Nephron progenitor cell (in vitro differentiated cells): Measurements from ENCODE around the gene RTL1.

Experiments
- DNase-seq: peaks from one replicate; pipeline ENCODE4 v3.0.0; 2021
- H3K27ac Mint-ChIP-seq: 2 replicates; pipeline ENCODE4 v1.8.0; 2021; ENCODE audit warnings: mild to moderate bottlenecking, moderate library complexity, mixed read lengths
- H3K27me3 Mint-ChIP-seq: 2 replicates; pipeline ENCODE4 v1.8.0; 2021; ENCODE audit warnings: mild to moderate bottlenecking, low read depth, mixed read lengths; ENCODE audit not compliant: poor library complexity
- H3K36me3 Mint-ChIP-seq: 2 replicates; pipeline ENCODE4 v1.8.0; 2021; ENCODE audit warnings: low read depth, mixed read lengths
- H3K4me1 Mint-ChIP-seq: 2 replicates; pipeline ENCODE4 v1.8.0; 2021; ENCODE audit warnings: mixed read lengths
- H3K4me3 Mint-ChIP-seq: 2 replicates; pipeline ENCODE4 v1.8.0; 2021; ENCODE audit warnings: mild to moderate bottlenecking, moderate library complexity, mixed read lengths
- H3K9me3 Mint-ChIP-seq: 2 replicates; pipeline ENCODE4 v1.8.0; 2021; ENCODE audit warnings: mild to moderate bottlenecking, moderate library complexity, mixed read lengths
- TF ChIP-seq, protein P1 (sequence below): fragments of 200-600 bp; sonication (generic); IDR thresholded peaks from 2 replicates; pipeline ENCODE4 v1.5.0; 2021; ENCODE audit warnings: antibody characterized with exemption

The RTL1 gene

DNA sequence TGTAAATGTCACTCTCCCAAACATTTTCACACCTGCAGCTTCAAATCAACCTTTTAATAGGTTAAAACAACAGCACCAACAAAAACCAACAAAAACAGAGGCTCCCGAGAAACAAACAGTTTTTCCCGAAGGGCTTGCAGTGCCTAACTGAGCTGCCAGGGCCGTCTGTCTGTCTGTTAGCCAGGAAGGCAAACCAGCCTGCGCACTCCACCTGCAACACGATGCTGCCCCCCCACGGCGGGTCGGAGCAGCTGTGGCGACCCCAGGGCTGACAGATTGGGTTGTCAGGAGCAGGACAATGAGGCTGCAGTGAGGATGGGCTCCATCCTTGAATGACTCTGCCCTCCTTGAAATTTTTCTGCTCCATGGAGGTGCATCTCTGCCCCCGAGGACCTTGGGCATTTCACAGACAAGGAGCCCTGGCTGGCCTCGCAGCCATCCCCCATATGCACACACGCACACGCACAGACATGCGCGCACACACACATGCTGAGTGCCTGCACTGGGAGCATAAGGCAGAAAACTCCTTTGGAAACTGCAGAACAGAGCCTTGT, 2.6 kb downstream of the RTL1 start:
- peaks cover 50% of the 10 kb centered on the region for H3K27me3 Mint-ChIP-seq
- peak; percentile 78 for DNase-seq
- H3K9me3 Mint-ChIP-seq, result peaks cover 3% of the 10 kb centered on the region
- TF ChIP-seq, protein P1, sequence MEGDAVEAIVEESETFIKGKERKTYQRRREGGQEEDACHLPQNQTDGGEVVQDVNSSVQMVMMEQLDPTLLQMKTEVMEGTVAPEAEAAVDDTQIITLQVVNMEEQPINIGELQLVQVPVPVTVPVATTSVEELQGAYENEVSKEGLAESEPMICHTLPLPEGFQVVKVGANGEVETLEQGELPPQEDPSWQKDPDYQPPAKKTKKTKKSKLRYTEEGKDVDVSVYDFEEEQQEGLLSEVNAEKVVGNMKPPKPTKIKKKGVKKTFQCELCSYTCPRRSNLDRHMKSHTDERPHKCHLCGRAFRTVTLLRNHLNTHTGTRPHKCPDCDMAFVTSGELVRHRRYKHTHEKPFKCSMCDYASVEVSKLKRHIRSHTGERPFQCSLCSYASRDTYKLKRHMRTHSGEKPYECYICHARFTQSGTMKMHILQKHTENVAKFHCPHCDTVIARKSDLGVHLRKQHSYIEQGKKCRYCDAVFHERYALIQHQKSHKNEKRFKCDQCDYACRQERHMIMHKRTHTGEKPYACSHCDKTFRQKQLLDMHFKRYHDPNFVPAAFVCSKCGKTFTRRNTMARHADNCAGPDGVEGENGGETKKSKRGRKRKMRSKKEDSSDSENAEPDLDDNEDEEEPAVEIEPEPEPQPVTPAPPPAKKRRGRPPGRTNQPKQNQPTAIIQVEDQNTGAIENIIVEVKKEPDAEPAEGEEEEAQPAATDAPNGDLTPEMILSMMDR, result peak; percentile 28
- peaks cover 91% of the 10 kb centered on the region for H3K4me1 Mint-ChIP-seq
- no peaks in the 10 kb centered on the region for H3K36me3 Mint-ChIP-seq
- peak overlapping the region; percentile 69 for H3K4me3 Mint-ChIP-seq
- H3K27ac Mint-ChIP-seq, result peak overlapping the region; percentile 51

DNA sequence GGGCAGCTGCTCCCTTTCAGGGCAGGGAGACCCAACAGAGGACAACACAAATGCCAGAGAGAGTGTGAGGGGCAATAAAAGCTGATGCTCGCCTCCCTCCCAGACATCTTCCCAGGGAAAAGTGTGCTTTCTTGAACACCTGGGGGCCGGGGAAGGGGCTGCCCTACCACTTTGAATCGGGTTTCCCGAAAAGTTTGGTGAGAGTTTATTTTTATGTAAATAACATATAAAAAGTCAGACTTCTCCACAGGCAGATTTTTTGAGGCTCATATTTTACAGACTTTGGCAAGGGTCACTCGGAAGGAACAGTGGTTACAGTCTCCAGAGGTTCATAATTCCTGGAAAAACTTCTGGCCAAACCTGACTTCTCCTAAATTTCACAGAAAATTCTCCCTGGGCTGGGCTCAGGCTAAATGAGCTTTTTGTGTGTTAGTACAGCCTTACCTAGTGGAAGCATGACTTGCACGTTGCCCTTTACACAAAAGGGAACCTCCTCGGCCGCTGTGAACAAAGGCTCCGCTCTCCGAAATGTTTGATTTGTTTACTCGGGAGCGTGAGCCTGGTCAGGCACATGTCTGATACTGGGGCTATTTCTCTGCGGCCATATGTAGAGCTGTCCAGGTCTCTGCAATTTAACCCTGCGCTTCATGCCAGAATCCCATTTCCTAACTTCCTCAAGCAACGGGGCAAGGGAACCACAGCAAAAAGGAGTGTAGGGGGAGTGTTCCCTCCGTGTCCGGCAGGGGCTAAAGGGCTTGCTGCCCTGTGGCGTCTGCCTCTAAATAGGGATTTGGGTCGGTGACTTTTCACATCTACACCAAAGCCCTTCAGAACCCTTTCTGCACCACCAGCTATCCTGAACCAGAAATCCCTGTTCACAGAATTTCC, 3.4 kb downstream of the RTL1 start:
- H3K36me3 Mint-ChIP-seq, result no peaks in the 10 kb centered on the region
- peak; percentile 43 for DNase-seq
- TF ChIP-seq, protein P1, result peak; percentile 27
- H3K9me3 Mint-ChIP-seq, result peaks cover 3% of the 10 kb centered on the region
- peaks cover 42% of the 10 kb centered on the region for H3K27me3 Mint-ChIP-seq
- H3K4me1 Mint-ChIP-seq, result peaks cover 91% of the 10 kb centered on the region
- peak overlapping the region; percentile 51 for H3K27ac Mint-ChIP-seq
- peak overlapping the region; percentile 69 for H3K4me3 Mint-ChIP-seq

DNA sequence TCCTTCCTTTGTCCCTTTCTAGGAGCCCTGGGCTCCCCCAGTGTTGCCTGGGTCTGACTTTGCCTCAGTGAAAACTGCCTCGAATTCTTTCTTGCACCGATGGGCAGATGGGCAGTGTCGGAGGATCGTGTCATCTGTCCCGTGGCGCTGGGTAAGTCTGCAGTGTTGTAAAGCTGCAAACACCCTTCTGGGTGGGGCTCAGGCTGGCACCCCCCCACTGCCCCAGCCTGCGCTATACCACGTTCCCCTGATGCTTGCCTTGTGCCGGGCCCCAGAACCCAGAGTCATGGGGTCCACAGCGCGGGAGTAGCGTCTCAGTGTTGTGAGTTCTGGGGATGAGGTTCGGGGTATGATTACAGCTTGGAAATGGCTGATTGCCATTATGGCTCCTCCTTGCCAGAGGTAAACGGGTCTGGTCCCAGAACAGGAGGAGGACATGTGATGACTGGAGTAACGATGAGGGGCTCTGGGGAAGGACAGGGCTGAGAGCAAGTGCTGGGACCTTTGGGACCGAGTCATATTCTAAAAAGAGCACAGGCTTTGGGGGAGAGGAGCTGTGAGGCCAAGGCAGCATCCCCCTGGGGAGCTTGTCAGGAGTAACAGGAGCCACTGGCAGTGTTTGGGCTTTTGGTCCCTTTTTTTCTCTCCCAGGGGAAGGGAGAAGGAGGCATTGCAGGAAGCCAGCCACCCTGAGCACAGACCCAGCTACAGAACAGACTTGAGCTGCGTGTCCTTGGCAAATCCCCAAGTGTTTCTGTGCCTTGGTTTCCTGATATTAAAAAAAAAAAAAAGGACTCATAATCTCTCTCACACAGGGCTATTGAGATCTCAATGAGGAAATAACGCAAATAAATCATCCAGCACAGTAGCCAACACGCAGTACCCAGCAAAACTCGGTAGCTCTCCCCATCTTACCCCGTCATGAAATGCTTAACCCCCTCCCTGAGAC, 4.3 kb downstream of the RTL1 start:
- Mint-ChIP-seq H3K36me3 (no peaks in the 10 kb centered on the region), H3K27ac (peak overlapping the region; percentile 57), H3K4me1 (peaks cover 92% of the 10 kb centered on the region), H3K4me3 (peak overlapping the region; percentile 69), H3K27me3 (peaks cover 35% of the 10 kb centered on the region), H3K9me3 (peaks cover 3% of the 10 kb centered on the region)
- TF ChIP-seq, protein P1, result no peak
- no peak for DNase-seq

DNA sequence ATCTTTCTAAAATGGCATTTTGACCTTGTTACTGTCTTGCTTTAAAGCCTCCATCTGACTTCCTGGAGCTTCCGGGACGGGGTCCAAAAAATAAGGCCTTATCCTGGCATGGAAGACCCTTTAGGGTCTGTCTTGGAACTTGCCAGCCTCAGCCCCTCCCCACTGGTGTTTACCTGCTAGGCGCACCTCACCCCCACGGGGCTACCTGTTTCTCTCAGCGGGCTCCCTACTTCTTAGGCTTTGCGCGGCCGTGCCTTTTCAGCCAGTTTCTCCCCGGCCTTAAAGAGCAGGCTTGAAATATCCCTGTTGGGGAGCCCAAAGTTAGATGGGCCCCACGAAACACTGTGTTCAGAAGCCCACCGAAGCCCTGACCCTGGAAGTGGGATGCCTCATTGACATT, 5.1 kb downstream of the RTL1 start:
- peaks cover 3% of the 10 kb centered on the region for H3K9me3 Mint-ChIP-seq
- H3K4me3 Mint-ChIP-seq, result no peak overlapping the region
- no peak overlapping the region for H3K27ac Mint-ChIP-seq
- H3K27me3 Mint-ChIP-seq, result peaks cover 28% of the 10 kb centered on the region
- peaks cover 91% of the 10 kb centered on the region for H3K4me1 Mint-ChIP-seq
- H3K36me3 Mint-ChIP-seq, result no peaks in the 10 kb centered on the region
- TF ChIP-seq, protein P1, result no peak
- DNase-seq, result no peak

DNA sequence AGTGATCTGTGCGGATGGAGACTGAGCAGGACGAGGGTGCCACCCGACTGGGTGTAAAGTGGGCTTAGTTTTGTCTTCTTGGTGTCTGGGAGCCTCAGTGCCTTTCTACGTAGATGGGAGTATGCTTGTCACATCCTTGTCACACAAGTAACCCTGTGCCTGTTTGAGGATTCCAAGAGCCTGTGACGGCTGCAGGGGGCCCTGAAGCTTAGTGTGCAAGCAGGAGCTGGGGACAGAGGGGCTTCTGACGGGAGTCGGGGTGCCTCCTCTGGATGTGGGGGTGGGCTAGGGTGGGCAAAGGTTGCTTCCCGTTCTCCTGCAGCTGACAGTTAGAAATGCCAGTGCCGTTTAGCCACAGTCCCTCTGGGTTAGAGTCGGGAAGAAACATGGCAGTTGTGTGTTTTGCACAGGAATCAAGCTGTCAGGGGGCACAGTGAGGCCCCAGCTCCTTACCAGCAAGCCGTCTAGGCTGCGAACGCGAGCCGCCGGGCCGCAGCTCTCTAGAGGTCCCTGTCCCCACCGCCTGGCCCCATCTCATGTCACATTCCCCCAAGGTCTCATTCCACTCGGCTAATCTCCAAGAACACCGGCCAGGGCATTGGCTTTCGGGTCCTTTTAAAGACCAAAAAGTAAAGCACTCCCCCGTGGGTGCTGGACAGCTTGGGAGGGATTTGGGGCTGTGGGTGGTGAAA, 7.0 kb downstream of the RTL1 start:
- peaks cover 21% of the 10 kb centered on the region for H3K27me3 Mint-ChIP-seq
- no peak for DNase-seq
- H3K9me3 Mint-ChIP-seq, result no peaks in the 10 kb centered on the region
- H3K27ac Mint-ChIP-seq, result peak overlapping the region; percentile 46
- peaks cover 91% of the 10 kb centered on the region for H3K4me1 Mint-ChIP-seq
- TF ChIP-seq, protein P1, result no peak
- no peaks in the 10 kb centered on the region for H3K36me3 Mint-ChIP-seq
- peak overlapping the region; percentile 22 for H3K4me3 Mint-ChIP-seq
